Measurements from ENCODE around the gene SPRED2.

GRCh38 chr2:65354773-65355172, 77.6 kb downstream of the SPRED2 start:
- TF ChIP-seq CTCF (IDR thresholded peaks at IDR 0.05; ENCODE audit: low read depth, low read length, poor library complexity, severe bottlenecking) (no peak), EZH2phosphoT487 (IDR thresholded peaks at IDR 0.05; ENCODE audit: borderline replicate concordance, low read length) (no peak)
